Spleen (tissue), 11 donors: Measurements from ENCODE around the gene MAJIN. TPM values are rescaled to one million over a fixed set of nuclear protein-coding genes. Genes with fewer than 3 reads are reported as not detected.

Experiments used
- DNase-seq: peaks from one replicate; pipeline ENCODE4 v3.0.0-alpha.2; 2020
- H3K27ac ChIP-seq, 8 donors: fragments of 200-600 bp; sonication (generic) in 7 of 8; 1 replicate in 4 of 8; 2 replicates in 4 of 8; pipeline versions ENCODE4 v1.5.0 to v1.8.0; 2016 to 2021; ENCODE audit warnings: inconsistent platforms in 4 of 8, mild to moderate bottlenecking in 4 of 8, moderate library complexity in 1 of 8
- H3K27me3 ChIP-seq, 7 donors: fragments of 200-600 bp; sonication (generic) in 6 of 7; replicated peaks in 1 of 7; 1 replicate in 4 of 7; 2 replicates in 3 of 7; pipeline versions ENCODE4 v1.5.0 to v1.8.0; 2016 to 2021; ENCODE audit warnings: inconsistent platforms in 3 of 7, mild to moderate bottlenecking in 1 of 7
- H3K36me3 ChIP-seq, 6 donors: fragments of 200-600 bp; sonication (generic) in 5 of 6; 1 replicate in 4 of 6; 2 replicates in 2 of 6; pipeline versions ENCODE4 v1.5.0 to v1.8.0; 2016 to 2021; ENCODE audit warnings: inconsistent platforms in 2 of 6
- H3K4me1 ChIP-seq, 6 donors: fragments of 200-600 bp; sonication (generic) in 5 of 6; 1 replicate in 3 of 6; 2 replicates in 3 of 6; pipeline versions ENCODE4 v1.5.0 to v1.8.0; 2016 to 2021; ENCODE audit warnings: inconsistent platforms in 3 of 6
- H3K4me3 ChIP-seq, 8 donors: fragments of 200-600 bp; sonication (generic) in 7 of 8; 1 replicate in 4 of 8; 2 replicates in 4 of 8; pipeline versions ENCODE4 v1.5.0 to v1.8.0; 2016 to 2021; ENCODE audit warnings: inconsistent platforms in 4 of 8, mild to moderate bottlenecking in 4 of 8, moderate library complexity in 2 of 8
- H3K9me3 ChIP-seq, 8 donors: fragments of 200-600 bp; sonication (generic) in 7 of 8; 1 replicate in 4 of 8; 2 replicates in 4 of 8; pipeline versions ENCODE4 v1.5.0 to v1.8.0; 2016 to 2021; ENCODE audit warnings: inconsistent platforms in 4 of 8
- POLR2A ChIP-seq, 3 donors: fragments of 450-650 bp; IDR thresholded peaks; one replicate each; pipeline ENCODE4 v1.5.1; 2017; ENCODE audit warnings: antibody characterized with exemption in 3 of 3, mild to moderate bottlenecking in 1 of 3
- POLR2AphosphoS5 ChIP-seq, 3 donors: sonication (generic); formaldehyde crosslinking; IDR thresholded peaks; one replicate each; pipeline ENCODE4 v1.5.1; 2017; ENCODE audit warnings: antibody characterized with exemption in 3 of 3
- WGBS, 5 donors: extraction: QIAGEN DNeasy Blood & Tissue Kit in 3 of 5; methylation state at CpG; one replicate each; pipeline versions ENCODE4 v1.1.5 to v1.1.7; 2013 to 2018; 5-methylcytosine and 5-hydroxymethylcytosine counted together
- intact Hi-C: fragments of 100-400 bp; cut with DNase I; formaldehyde crosslinking; loops from one replicate; pipeline ENCODE4 v1.15.0; 2023; ENCODE audit warnings: low total_unique reads
- polyA plus RNA-seq, 3 donors: library from polyadenylated mRNA; stranded (reverse); fragments of 200-250 nt; gene quantifications; one replicate each; pipeline ENCODE4 v1.2.1, GENCODE V29; 2013
- total RNA-seq, 7 donors: library from RNA; depleted of rRNA in 3 of 7; stranded (reverse); fragments of >200 nt in 3 of 7; fragmentation: NEBNext Ultra II Directional in 4 of 7; extraction: Animal tissue kit (Norgen Biotek cat#: 25700) in 4 of 7; gene quantifications; one replicate each; pipeline versions ENCODE4 v1.1.0 to v1.2.1, GENCODE V29; 2016 to 2021
- TF ChIP-seq, protein P1 (sequence below), 11 experiments: fragments of 200-600 bp in 7 of 11; fragments of 450-650 bp in 4 of 11; sonication (generic) in 4 of 11; IDR thresholded peaks in 8 of 11; conservative IDR thresholded peaks in 3 of 11; 1 replicate in 7 of 11; 2 replicates in 4 of 11; pipeline versions ENCODE4 v1.4.0 to v1.8.0; 2016 to 2021; ENCODE audit warnings: antibody characterized with exemption in 11 of 11, inconsistent platforms in 4 of 11, mild to moderate bottlenecking in 1 of 11
- donor health status: healthy with polysubstance abuse.
- donor health status: DM: no; HTN: no; CAD: no; lungs with moderate emphysema.
- donor health status: DM: no; HTN: no; CAD: no.
- donor health status: Bipolar disorder and iron deficiency.
- donor health status: healthy.
- donor health status: DM: no; HTN: no; CAD: no.
- donor health status: DM: yes; HTN: yes; CAD: no.

MAJIN gene
- total and polyA plus RNA-seq, 10 donors = 0.40 to 2.6 (median 0.87) TPM; not detected in 3

DNA sequence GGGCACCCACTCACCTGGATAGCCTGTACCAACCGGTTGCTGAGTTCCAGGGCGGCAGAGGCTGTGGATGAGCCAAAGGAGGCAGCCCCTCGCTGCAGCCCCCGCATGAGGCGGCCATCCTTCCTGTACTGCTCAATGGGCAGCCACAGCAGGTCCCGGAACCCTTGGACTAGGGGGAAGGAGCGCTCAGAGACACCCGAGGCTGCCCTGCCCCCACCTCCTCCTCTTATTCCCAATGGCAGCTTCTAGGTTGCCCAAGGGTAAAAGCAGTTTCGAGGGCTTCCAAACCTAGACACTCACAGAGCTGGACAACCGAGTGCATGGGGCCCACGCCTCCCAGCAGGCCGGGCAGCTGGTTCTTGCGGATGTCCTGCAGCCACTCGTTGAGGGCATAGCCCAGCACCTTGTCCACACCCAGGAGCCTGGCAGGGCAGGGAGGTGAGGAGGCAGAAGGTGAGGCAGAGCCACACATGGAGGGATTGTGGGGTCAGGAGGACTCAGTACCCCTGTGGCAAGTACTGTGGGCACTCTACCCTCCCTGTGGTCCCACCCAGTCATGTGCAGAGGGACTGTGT lies 75.4 kb downstream of the MAJIN start:
- Histone ChIP-seq H3K4me3 (no peak overlapping the region), H3K9me3 (no peaks in the 10 kb centered on the region), H3K27me3 (no peaks in the 10 kb centered on the region), H3K27ac (no peak overlapping the region), H3K36me3 (peaks cover 0 to 72% (median 59%) of the 10 kb centered on the region in 6 donors), H3K4me1 (peaks cover 15 to 36% (median 26%) of the 10 kb centered on the region in 6 donors)
- TF ChIP-seq POLR2A (IDR thresholded peaks at IDR 0.05) = no peak
- TF ChIP-seq POLR2AphosphoS5 (IDR thresholded peaks at IDR 0.05) = peak in 1 of 3 donors; percentile 36
- TF ChIP-seq, protein P1, sequence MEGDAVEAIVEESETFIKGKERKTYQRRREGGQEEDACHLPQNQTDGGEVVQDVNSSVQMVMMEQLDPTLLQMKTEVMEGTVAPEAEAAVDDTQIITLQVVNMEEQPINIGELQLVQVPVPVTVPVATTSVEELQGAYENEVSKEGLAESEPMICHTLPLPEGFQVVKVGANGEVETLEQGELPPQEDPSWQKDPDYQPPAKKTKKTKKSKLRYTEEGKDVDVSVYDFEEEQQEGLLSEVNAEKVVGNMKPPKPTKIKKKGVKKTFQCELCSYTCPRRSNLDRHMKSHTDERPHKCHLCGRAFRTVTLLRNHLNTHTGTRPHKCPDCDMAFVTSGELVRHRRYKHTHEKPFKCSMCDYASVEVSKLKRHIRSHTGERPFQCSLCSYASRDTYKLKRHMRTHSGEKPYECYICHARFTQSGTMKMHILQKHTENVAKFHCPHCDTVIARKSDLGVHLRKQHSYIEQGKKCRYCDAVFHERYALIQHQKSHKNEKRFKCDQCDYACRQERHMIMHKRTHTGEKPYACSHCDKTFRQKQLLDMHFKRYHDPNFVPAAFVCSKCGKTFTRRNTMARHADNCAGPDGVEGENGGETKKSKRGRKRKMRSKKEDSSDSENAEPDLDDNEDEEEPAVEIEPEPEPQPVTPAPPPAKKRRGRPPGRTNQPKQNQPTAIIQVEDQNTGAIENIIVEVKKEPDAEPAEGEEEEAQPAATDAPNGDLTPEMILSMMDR (IDR thresholded peaks at IDR 0.05 in 8 of 11, conservative IDR thresholded peaks at IDR 0.05 in 3 of 11) = no peak
- WGBS, 5 donors = 88 to 94% (median 91%) methylated on average over 4 to 14 of the region's 14 CpGs; no CpG with 5 or more reads in 1 of the 5 donors
- intact Hi-C loops = no loop called here
- DNase-seq = no peak

GRCh38 chr11:64894812-64895452 lies 77.0 kb downstream of the MAJIN start:
- TF ChIP-seq, protein P1 (IDR thresholded peaks at IDR 0.05 in 8 of 11, conservative IDR thresholded peaks at IDR 0.05 in 3 of 11) = no peak
- peak in 1 of 3 donors; percentile 43 for TF ChIP-seq POLR2AphosphoS5 (IDR thresholded peaks at IDR 0.05)
- intact Hi-C loops = loop anchor here (2.0 kb wide), 1 partner anchor 48 kb away; no protein-coding TSS in a partner anchor
- DNase-seq = no peak
- Histone ChIP-seq H3K27ac (peak overlapping the region in 1 of 8 donors; percentile 66), H3K4me1 (peaks cover 15 to 35% (median 26%) of the 10 kb centered on the region in 6 donors), H3K9me3 (no peaks in the 10 kb centered on the region), H3K36me3 (peaks cover 0 to 56% (median 43%) of the 10 kb centered on the region in 6 donors), H3K27me3 (no peaks in the 10 kb centered on the region), H3K4me3 (no peak overlapping the region)
- 82 to 87% (median 84%) methylated on average over 12 to 39 of the region's 39 CpGs for WGBS, 5 donors

DNA sequence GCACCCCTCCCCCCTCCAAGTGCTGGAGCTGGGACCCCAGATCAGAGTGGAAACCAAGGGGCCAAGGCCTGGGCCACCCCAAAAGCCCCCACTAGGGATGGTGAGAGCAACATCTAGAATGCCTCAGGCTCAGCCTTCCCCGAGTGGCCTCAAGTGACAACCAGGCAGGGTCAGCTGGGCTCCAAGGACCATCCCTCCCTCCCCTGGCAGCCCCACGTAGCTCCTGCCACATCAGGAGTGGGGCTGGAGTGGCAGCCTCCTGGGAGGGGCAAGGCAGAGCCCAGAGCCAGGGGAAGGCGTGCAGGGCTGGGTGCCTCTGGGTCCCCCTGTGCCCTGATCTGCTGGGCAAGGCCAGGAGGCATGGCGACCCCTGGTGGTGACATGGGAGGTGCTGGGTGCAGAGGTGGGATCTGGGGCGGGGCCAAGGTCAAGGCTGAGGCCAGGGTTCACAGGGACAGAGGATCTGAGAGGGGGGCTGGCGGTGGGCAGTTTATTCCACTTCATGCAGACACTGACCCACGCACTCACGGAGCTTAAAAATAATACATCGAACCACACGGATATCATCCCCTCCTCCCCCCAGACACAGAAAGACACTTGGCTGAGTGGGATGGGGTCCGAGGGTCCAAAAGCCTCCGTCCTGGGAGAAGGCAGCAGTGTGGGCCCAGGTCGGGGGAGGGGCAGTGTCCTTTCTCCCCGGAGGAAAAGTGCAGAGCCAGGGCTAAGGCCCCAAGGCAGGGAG lies 77.7 kb downstream of the MAJIN start:
- peaks cover 15 to 39% (median 26%) of the 10 kb centered on the region in 6 donors for H3K4me1 ChIP-seq
- WGBS, 5 donors = 33 to 47% (median 37%) methylated on average over 10 to 14 of the region's 14 CpGs
- intact Hi-C loops = loop anchor here (2.0 kb wide), 1 partner anchor 47 kb away; no protein-coding TSS in a partner anchor
- no peaks in the 10 kb centered on the region for H3K27me3 ChIP-seq
- H3K36me3 ChIP-seq = peaks cover 0 to 49% (median 38%) of the 10 kb centered on the region in 6 donors
- TF ChIP-seq, protein P1 (IDR thresholded peaks at IDR 0.05 in 8 of 11, conservative IDR thresholded peaks at IDR 0.05 in 3 of 11) = peak; percentile 89 to 98 (median 96)
- TF ChIP-seq POLR2AphosphoS5 (IDR thresholded peaks at IDR 0.05) = peak; percentile 78 to 86 (median 82)
- TF ChIP-seq POLR2A (IDR thresholded peaks at IDR 0.05) = no peak
- no peak overlapping the region for H3K4me3 ChIP-seq
- peak; percentile 98 for DNase-seq
- peak overlapping the region in 6 of 8 donors; percentile 4 to 72 (median 34) for H3K27ac ChIP-seq
- no peaks in the 10 kb centered on the region for H3K9me3 ChIP-seq
